Measurements from ENCODE around the gene SPATA2L. TPM values are rescaled to one million over a fixed set of nuclear protein-coding genes. Genes with fewer than 3 reads are reported as not detected.

Gene SPATA2L
- total RNA-seq, 4 donors from 2014 or later: 6.1 to 26.1 (median 8.9) TPM

GRCh38 chr16:89653656-89654295 is 47.7 kb downstream of the SPATA2L start:
- no peaks in the 10 kb centered on the region for H3K27me3 ChIP-seq
- H3K36me3 ChIP-seq: peaks cover 0 to 55% (median 4%) of the 10 kb centered on the region in 3 donors
- intact Hi-C loops (cut with DNase I): no loop called here
- H3K27ac ChIP-seq: no peak overlapping the region
- no peak for TF ChIP-seq CTCF (IDR thresholded peaks at IDR 0.05)
- no peak for TF ChIP-seq POLR2A (IDR thresholded peaks at IDR 0.05)
- H3K4me3 ChIP-seq: no peak overlapping the region
- 86 to 87% methylated on average over 9 to 10 of the region's 10 CpGs for WGBS, 2 donors
- no peaks in the 10 kb centered on the region for H3K9me3 ChIP-seq
- H3K4me1 ChIP-seq: peaks cover 11 to 25% (median 15%) of the 10 kb centered on the region in 3 donors
- no peak for DNase-seq

DNA sequence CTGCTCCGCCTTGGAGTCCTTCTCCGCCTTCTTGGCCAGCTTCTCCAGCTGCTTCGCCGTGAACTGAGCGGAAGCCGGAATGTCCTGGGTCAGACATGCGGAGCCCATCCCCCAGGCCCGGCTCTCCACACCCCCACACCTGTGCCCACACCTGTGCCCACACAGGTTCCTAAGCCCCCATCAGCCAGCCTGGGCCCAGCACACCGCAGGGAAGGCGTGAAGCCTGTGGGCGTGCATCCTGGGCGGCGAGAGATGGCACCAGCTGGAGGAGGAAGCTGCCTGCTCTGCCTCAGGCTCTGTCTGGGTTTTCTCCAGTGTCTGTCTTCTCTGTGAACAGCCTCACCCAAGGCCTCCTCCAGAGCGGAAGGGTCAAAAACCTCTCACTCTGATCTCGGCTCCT is 49.9 kb downstream of the SPATA2L start:
- peaks cover 4 to 70% (median 8%) of the 10 kb centered on the region in 3 donors for H3K36me3 ChIP-seq
- WGBS, 2 donors: 86 to 88% methylated on average over 4 to 15 of the region's 15 CpGs
- H3K27me3 ChIP-seq: no peaks in the 10 kb centered on the region
- no peaks in the 10 kb centered on the region for H3K9me3 ChIP-seq
- H3K4me1 ChIP-seq: peaks cover 3 to 11% (median 4%) of the 10 kb centered on the region in 3 donors
- intact Hi-C loops (cut with DNase I): no loop called here
- no peak for DNase-seq
- no peak overlapping the region for H3K27ac ChIP-seq
- TF ChIP-seq POLR2A (IDR thresholded peaks at IDR 0.05): no peak
- TF ChIP-seq CTCF (IDR thresholded peaks at IDR 0.05): no peak
- H3K4me3 ChIP-seq: no peak overlapping the region

- TF ChIP-seq CTCF (IDR thresholded peaks at IDR 0.05) (no peak), POLR2A (IDR thresholded peaks at IDR 0.05) (no peak)
- Histone ChIP-seq H3K27me3 (no peaks in the 10 kb centered on the region), H3K36me3 (peaks cover 10 to 75% (median 23%) of the 10 kb centered on the region in 3 donors), H3K4me1 (no peaks in the 10 kb centered on the region), H3K9me3 (no peaks in the 10 kb centered on the region), H3K27ac (no peak overlapping the region), H3K4me3 (no peak overlapping the region)
- DNase-seq: no peak
- WGBS, 2 donors: 40 to 78% methylated on average over 1 to 7 of the region's 12 CpGs
- intact Hi-C loops (cut with DNase I): no loop called here
Observed at GRCh38 chr16:89646906-89647305, 54.6 kb downstream of the SPATA2L start.

Other genes with a start within 250 kb of the SPATA2L start
- gene ANKRD11, start 211.1 kb downstream of the SPATA2L start, total RNA-seq: 10 to 100 TPM; 51.0 to 72.7 (median 66.9) TPM
- 100 to 1,000 TPM in 1 of 4 donors, 10 to 100 TPM in 3; 65.0 to 104 (median 84.9) TPM for gene SPG7, start 193.3 kb downstream of the SPATA2L start, total RNA-seq
- gene RPL13, start 141.0 kb downstream of the SPATA2L start, total RNA-seq: 1,000 to 10,000 TPM; 3,143 to 7,972 (median 4,864) TPM
- gene CPNE7, start 125.9 kb downstream of the SPATA2L start, total RNA-seq: 1 to 10 TPM in 3 of 4 donors, under 1 TPM in 1; 0.45 to 2.9 (median 2.1) TPM
- 1 to 10 TPM in 1 of 4 donors, under 1 TPM in 1, not detected in 2; 0.76 to 4.1 TPM for gene DPEP1, start 88.1 kb downstream of the SPATA2L start, total RNA-seq
- gene CHMP1A, start 44.0 kb downstream of the SPATA2L start, total RNA-seq: 100 to 1,000 TPM in 2 of 4 donors, 10 to 100 TPM in 2; 83.0 to 116 (median 104) TPM
- 1 to 10 TPM; 1.8 to 4.9 (median 2.8) TPM for gene SPATA33, start 43.9 kb downstream of the SPATA2L start, total RNA-seq
- 10 to 100 TPM; 21.6 to 45.0 (median 39.3) TPM for gene CDK10, start 15.0 kb downstream of the SPATA2L start, total RNA-seq
- gene VPS9D1, start 19.2 kb upstream of the SPATA2L start, total RNA-seq: 10 to 100 TPM in 3 of 4 donors, 1 to 10 TPM in 1; 7.1 to 25.0 (median 13.8) TPM
- gene ZNF276, start 19.8 kb upstream of the SPATA2L start, total RNA-seq: 10 to 100 TPM; 18.1 to 43.3 (median 34.1) TPM
- gene FANCA, start 114.9 kb upstream of the SPATA2L start, total RNA-seq: 10 to 100 TPM in 1 of 4 donors, 1 to 10 TPM in 3; 3.8 to 29.0 (median 6.8) TPM
- 1 to 10 TPM; 3.4 to 9.6 (median 4.3) TPM for gene SPIRE2, start 126.8 kb upstream of the SPATA2L start, total RNA-seq
- 100 to 1,000 TPM in 2 of 4 donors, 10 to 100 TPM in 2; 79.7 to 124 (median 101) TPM for gene TCF25, start 171.9 kb upstream of the SPATA2L start, total RNA-seq
- gene MC1R, start 217.2 kb upstream of the SPATA2L start, total RNA-seq: 1 to 10 TPM; 1.1 to 3.4 (median 2.0) TPM
- gene TUBB3, start 221.6 kb upstream of the SPATA2L start, total RNA-seq: 1 to 10 TPM in 3 of 4 donors, not detected in 1; 2.2 to 9.6 (median 8.0) TPM
- gene DEF8, start 247.1 kb upstream of the SPATA2L start, total RNA-seq: 10 to 100 TPM; 43.5 to 63.0 (median 52.4) TPM

Data from esophagus squamous epithelium (tissue), 5 donors.